Muscle of back (tissue), 13 donors: ENCODE results near the gene PDIA2. TPM values are rescaled to one million over a fixed set of nuclear protein-coding genes. Genes with fewer than 3 reads are reported as not detected.
"Not testable (repeated sequence)": the region's sequence is repeated elsewhere in the genome, so short reads cannot be mapped to it uniquely, and the experiment has no call there.

Experiments
- DNase-seq, 3 donors: peaks; one replicate each; pipeline versions ENCODE4 v3.0.0 to v3.0.0-alpha.2; 2013
- long read RNA-seq, 9 donors: transcript quantifications; one replicate each; lab custom pipeline, GENCODE V29; 2026
- polyA plus RNA-seq, 10 donors: library from polyadenylated mRNA; unstranded; fragments of 120-200 nt; gene quantifications; one replicate each; pipeline ENCODE4 v1.2.1, GENCODE V29; 2013; ENCODE audit not compliant: insufficient read length in 10 of 10

The PDIA2 gene
- 1 to 10 TPM in 2 of 10 donors, under 1 TPM in 8; 0.15 to 3.0 (median 0.51) TPM for polyA plus RNA-seq
- long read RNA-seq, donor 1: 0 reads
- long read RNA-seq, donor 2: 0 reads
- long read RNA-seq, donor 3: 0 reads
- long read RNA-seq, donor 4: 0 reads
- long read RNA-seq, donor 5: 0 reads
- long read RNA-seq, donor 6: 0 reads
- long read RNA-seq, donor 7: 0 reads
- long read RNA-seq, donor 8: 0 reads
- long read RNA-seq, donor 9: 0 reads

- DNase-seq: no peak
Measured at GRCh38 chr16:283033-283805, at the start of gene PDIA2. Gene PDIA2 (plus strand): TSS chr16:283164. CDS start chr16:283170, 6 bp downstream.

GRCh38 chr16:234468-235305 is 48.3 kb upstream of the PDIA2 start, which contains the start of gene FAM234A:
Gene FAM234A (plus strand): TSS chr16:234821. CDS start chr16:254414, 19,593 bp downstream.
- peak; percentile 92 to 97 (median 96) for DNase-seq

GRCh38 chr16:239948-240277 is 43.1 kb upstream of the PDIA2 start:
- no peak for DNase-seq

- no peak for DNase-seq
Measured at GRCh38 chr16:240559-240958, 42.4 kb upstream of the PDIA2 start.

GRCh38 chr16:242281-242680 is 40.7 kb upstream of the PDIA2 start:
- DNase-seq: no peak

- no peak for DNase-seq
Measured at GRCh38 chr16:243348-243747, 39.6 kb upstream of the PDIA2 start.

- no peak for DNase-seq
Measured at GRCh38 chr16:245105-245504, 37.9 kb upstream of the PDIA2 start.

- no peak for DNase-seq
Measured at GRCh38 chr16:247027-247426, 35.9 kb upstream of the PDIA2 start.

GRCh38 chr16:249431-249830 is 33.5 kb upstream of the PDIA2 start:
- no peak for DNase-seq

GRCh38 chr16:252366-253337 is 30.3 kb upstream of the PDIA2 start:
- no peak for DNase-seq

GRCh38 chr16:253833-254232 is 29.1 kb upstream of the PDIA2 start:
- DNase-seq: no peak

GRCh38 chr16:254461-254860 is 28.5 kb upstream of the PDIA2 start:
- DNase-seq: no peak

GRCh38 chr16:255183-255582 is 27.8 kb upstream of the PDIA2 start:
- DNase-seq: no peak

- DNase-seq: not testable (repeated sequence)
Measured at GRCh38 chr16:258091-258490, 24.9 kb upstream of the PDIA2 start.

GRCh38 chr16:259226-259625 is 23.7 kb upstream of the PDIA2 start:
- DNase-seq: no peak

GRCh38 chr16:259814-260253 is 23.1 kb upstream of the PDIA2 start:
- no peak for DNase-seq

GRCh38 chr16:260326-260725 is 22.6 kb upstream of the PDIA2 start:
- DNase-seq: no peak

GRCh38 chr16:261031-261691 is 21.8 kb upstream of the PDIA2 start:
- no peak for DNase-seq

GRCh38 chr16:262121-262745 is 20.7 kb upstream of the PDIA2 start:
- no peak for DNase-seq

- no peak for DNase-seq
Measured at GRCh38 chr16:263182-263774, 19.7 kb upstream of the PDIA2 start.
